HepG2 (cell line): ENCODE measurements around the gene PLPPR2. TPM values are rescaled to one million over a fixed set of nuclear protein-coding genes. Genes with fewer than 3 reads are reported as not detected.

Experiments used
- RXRB ChIP-seq: IDR thresholded peaks from 2 replicates; pipeline ENCODE4 v1.6.1; 2016; ENCODE audit warnings: borderline replicate concordance, missing genetic modification reagents, missing compliant biosample characterization
- ZC3H13 ChIP-seq: sonication (generic); formaldehyde crosslinking; IDR thresholded peaks from 2 replicates; pipeline ENCODE4 v1.8.1; 2023; ENCODE audit warnings: mild to moderate bottlenecking, missing genetic modification reagents, moderate library complexity
- ZMYM3 ChIP-seq: sonication (generic); formaldehyde crosslinking; IDR thresholded peaks from 2 replicates; pipeline ENCODE4 v1.5.1; 2020; ENCODE audit warnings: mild to moderate bottlenecking, missing genetic modification reagents
- ZNF670 ChIP-seq: sonication (generic); formaldehyde crosslinking; IDR thresholded peaks from 2 replicates; pipeline ENCODE4 v1.8.0; 2022; ENCODE audit warnings: mild to moderate bottlenecking, missing genetic modification reagents, borderline replicate concordance
- ZNF879 ChIP-seq: sonication (generic); formaldehyde crosslinking; IDR thresholded peaks from 2 replicates; pipeline ENCODE4 v1.8.1; 2023; ENCODE audit warnings: missing genetic modification reagents
- polyA plus RNA-seq, 8 experiments: library from polyadenylated mRNA; depleted of rRNA in 3 of 8; stranded (reverse) in 7 of 8; unstranded in 1 of 8; fragments of >200 nt; fragmentation: Illumina TruSeq in 4 of 8; extraction: Trizol in 4 of 8; gene quantifications; 2 replicates each; pipeline versions ENCODE4 v1.2.1 to v1.2.3, GENCODE V29; 2011 to 2016; ENCODE audit warnings: low read depth in 4 of 8, missing spikeins in 1 of 8, mixed read lengths in 1 of 8; ENCODE audit not compliant: insufficient read depth in 1 of 8
- total RNA-seq, 5 experiments: library from RNA; depleted of rRNA; stranded (reverse); fragments of >200 nt; fragmentation: Illumina TruSeq; extraction: Trizol; gene quantifications; 2 replicates each; pipeline ENCODE4 v1.2.3, GENCODE V29; 2016; ENCODE audit warnings: low read depth in 1 of 5
- TF ChIP-seq, protein P1 (sequence below): sonication (generic); formaldehyde crosslinking; IDR thresholded peaks from 2 replicates; pipeline ENCODE4 v1.4.0; 2020; ENCODE audit warnings: missing genetic modification reagents, borderline replicate concordance
- TF ChIP-seq, protein P2 (sequence below): sonication (generic); formaldehyde crosslinking; IDR thresholded peaks from 2 replicates; pipeline ENCODE4 v1.8.1; 2022; ENCODE audit warnings: low read depth, mild to moderate bottlenecking, missing genetic modification reagents
- TF ChIP-seq, protein P3 (sequence below): sonication (generic); formaldehyde crosslinking; IDR thresholded peaks from 2 replicates; pipeline ENCODE4 v1.8.1; 2023; ENCODE audit warnings: mild to moderate bottlenecking, moderate library complexity, missing genetic modification reagents
- TF ChIP-seq, protein P4 (sequence below): sonication (generic); formaldehyde crosslinking; IDR thresholded peaks from 2 replicates; pipeline ENCODE4 v1.5.1; 2020; ENCODE audit warnings: mild to moderate bottlenecking, missing genetic modification reagents, moderate library complexity
- TF ChIP-seq, protein P5 (sequence below): sonication (generic); formaldehyde crosslinking; IDR thresholded peaks from 2 replicates; pipeline ENCODE4 v1.8.0; 2022; ENCODE audit warnings: missing genetic modification reagents, mild to moderate bottlenecking, moderate library complexity, borderline replicate concordance
- TF ChIP-seq, protein P6 (sequence below): sonication (generic); formaldehyde crosslinking; IDR thresholded peaks from 2 replicates; pipeline ENCODE4 v1.8.0; 2022; ENCODE audit warnings: mild to moderate bottlenecking, missing genetic modification reagents, borderline replicate concordance
- TF ChIP-seq, protein P7 (sequence below): sonication (generic); formaldehyde crosslinking; IDR thresholded peaks from 2 replicates; pipeline ENCODE4 v1.5.0; 2020; ENCODE audit warnings: mild to moderate bottlenecking, missing genetic modification reagents

Gene PLPPR2
- total and polyA plus RNA-seq, 2 of the 13 experiments (the other 11 are each of a cell fraction or from before 2014, with no cell fraction given), result 1.5 to 2.1 TPM

DNA sequence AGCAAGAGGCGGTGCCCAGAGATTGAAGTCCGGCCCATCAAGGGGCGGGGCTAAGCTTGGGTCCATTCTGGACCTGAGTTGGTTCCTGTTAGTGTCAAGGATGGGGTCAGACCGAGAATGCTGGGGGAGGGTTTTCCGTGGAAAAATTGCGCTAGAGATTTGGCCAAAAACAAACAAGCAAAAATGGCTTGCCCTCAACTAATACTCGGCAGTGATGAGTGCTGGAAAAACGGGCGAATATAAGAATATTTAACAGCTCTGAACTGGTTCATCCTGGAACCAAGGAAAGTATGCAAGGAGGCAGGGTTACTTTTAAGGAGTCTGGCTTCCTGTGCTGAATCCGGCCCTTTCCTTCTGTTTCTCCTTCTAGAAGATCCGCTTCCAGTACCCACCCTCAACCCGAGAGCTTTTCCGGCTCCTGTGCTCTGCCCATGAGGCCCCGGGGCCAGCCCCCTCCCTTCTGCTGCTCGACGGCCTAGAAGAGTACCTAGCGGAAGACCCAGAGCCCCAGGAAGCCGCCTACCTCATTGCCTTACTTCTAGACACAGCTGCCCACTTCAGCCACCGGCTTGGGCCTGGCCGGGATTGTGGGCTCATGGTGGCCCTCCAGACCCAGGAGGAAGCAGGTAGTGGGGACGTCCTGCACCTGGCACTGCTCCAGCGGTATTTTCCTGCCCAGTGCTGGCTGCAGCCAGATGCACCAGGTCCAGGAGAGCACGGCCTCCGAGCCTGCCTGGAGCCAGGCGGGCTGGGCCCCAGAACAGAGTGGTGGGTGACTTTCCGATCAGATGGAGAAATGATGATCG, 20.1 kb downstream of the PLPPR2 start (continued):
- TF ChIP-seq, protein P1, sequence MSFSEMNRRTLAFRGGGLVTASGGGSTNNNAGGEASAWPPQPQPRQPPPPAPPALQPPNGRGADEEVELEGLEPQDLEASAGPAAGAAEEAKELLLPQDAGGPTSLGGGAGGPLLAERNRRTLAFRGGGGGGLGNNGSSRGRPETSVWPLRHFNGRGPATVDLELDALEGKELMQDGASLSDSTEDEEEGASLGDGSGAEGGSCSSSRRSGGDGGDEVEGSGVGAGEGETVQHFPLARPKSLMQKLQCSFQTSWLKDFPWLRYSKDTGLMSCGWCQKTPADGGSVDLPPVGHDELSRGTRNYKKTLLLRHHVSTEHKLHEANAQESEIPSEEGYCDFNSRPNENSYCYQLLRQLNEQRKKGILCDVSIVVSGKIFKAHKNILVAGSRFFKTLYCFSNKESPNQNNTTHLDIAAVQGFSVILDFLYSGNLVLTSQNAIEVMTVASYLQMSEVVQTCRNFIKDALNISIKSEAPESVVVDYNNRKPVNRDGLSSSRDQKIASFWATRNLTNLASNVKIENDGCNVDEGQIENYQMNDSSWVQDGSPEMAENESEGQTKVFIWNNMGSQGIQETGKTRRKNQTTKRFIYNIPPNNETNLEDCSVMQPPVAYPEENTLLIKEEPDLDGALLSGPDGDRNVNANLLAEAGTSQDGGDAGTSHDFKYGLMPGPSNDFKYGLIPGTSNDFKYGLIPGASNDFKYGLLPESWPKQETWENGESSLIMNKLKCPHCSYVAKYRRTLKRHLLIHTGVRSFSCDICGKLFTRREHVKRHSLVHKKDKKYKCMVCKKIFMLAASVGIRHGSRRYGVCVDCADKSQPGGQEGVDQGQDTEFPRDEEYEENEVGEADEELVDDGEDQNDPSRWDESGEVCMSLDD, result no peak
- TF ChIP-seq, protein P2, sequence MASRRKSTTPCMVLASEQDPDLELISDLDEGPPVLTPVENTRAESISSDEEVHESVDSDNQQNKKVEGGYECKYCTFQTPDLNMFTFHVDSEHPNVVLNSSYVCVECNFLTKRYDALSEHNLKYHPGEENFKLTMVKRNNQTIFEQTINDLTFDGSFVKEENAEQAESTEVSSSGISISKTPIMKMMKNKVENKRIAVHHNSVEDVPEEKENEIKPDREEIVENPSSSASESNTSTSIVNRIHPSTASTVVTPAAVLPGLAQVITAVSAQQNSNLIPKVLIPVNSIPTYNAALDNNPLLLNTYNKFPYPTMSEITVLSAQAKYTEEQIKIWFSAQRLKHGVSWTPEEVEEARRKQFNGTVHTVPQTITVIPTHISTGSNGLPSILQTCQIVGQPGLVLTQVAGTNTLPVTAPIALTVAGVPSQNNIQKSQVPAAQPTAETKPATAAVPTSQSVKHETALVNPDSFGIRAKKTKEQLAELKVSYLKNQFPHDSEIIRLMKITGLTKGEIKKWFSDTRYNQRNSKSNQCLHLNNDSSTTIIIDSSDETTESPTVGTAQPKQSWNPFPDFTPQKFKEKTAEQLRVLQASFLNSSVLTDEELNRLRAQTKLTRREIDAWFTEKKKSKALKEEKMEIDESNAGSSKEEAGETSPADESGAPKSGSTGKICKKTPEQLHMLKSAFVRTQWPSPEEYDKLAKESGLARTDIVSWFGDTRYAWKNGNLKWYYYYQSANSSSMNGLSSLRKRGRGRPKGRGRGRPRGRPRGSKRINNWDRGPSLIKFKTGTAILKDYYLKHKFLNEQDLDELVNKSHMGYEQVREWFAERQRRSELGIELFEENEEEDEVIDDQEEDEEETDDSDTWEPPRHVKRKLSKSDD (CRISPR knock-in tag), result no peak
- TF ChIP-seq, protein P3, sequence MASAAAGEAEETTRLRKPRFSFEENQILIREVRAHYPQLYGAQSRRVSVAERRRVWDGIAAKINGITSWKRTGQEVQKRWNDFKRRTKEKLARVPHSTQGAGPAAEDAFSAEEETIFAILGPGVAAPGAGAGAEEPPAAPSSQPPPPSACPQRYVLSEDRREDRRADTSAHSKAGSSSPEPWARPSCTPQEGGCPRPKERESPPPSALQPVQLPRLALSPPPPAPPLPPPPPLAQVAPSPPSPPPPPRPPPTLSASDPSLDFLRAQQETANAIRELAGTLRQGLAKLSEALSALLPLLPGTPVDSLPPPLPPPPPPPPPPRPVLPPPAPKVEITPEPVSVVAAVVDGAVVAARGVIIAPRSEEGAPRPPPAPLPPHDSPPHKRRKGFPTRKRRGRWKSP (CRISPR knock-in tag), result 0 out of 2 replicates have a peak, but pooled peaks have one; percentile 23
- TF ChIP-seq RXRB (CRISPR knock-in tag) (0 out of 2 replicates have a peak, but pooled peaks have one; percentile 8), ZNF670 (no peak), ZNF879 (CRISPR knock-in tag) (no peak; the same call in 1 of the 2 replicates), ZMYM3 (CRISPR knock-in tag) (no peak), ZC3H13 (CRISPR knock-in tag) (no peak)
- TF ChIP-seq, protein P4, sequence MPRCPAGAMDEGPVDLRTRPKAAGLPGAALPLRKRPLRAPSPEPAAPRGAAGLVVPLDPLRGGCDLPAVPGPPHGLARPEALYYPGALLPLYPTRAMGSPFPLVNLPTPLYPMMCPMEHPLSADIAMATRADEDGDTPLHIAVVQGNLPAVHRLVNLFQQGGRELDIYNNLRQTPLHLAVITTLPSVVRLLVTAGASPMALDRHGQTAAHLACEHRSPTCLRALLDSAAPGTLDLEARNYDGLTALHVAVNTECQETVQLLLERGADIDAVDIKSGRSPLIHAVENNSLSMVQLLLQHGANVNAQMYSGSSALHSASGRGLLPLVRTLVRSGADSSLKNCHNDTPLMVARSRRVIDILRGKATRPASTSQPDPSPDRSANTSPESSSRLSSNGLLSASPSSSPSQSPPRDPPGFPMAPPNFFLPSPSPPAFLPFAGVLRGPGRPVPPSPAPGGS (CRISPR knock-in tag), result peak; percentile 36; the same call in 1 of the 2 replicates
- TF ChIP-seq, protein P5, sequence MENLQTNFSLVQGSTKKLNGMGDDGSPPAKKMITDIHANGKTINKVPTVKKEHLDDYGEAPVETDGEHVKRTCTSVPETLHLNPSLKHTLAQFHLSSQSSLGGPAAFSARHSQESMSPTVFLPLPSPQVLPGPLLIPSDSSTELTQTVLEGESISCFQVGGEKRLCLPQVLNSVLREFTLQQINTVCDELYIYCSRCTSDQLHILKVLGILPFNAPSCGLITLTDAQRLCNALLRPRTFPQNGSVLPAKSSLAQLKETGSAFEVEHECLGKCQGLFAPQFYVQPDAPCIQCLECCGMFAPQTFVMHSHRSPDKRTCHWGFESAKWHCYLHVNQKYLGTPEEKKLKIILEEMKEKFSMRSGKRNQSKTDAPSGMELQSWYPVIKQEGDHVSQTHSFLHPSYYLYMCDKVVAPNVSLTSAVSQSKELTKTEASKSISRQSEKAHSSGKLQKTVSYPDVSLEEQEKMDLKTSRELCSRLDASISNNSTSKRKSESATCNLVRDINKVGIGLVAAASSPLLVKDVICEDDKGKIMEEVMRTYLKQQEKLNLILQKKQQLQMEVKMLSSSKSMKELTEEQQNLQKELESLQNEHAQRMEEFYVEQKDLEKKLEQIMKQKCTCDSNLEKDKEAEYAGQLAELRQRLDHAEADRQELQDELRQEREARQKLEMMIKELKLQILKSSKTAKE, result no peak
- TF ChIP-seq, protein P6, sequence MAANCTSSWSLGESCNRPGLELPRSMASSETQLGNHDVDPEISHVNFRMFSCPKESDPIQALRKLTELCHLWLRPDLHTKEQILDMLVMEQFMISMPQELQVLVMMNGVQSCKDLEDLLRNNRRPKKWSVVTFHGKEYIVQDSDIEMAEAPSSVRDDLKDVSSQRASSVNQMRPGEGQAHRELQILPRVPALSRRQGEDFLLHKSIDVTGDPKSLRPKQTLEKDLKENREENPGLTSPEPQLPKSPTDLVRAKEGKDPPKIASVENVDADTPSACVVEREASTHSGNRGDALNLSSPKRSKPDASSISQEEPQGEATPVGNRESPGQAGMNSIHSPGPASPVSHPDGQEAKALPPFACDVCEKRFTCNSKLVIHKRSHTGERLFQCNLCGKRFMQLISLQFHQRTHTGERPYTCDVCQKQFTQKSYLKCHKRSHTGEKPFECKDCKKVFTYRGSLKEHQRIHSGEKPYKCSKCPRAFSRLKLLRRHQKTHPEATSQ (CRISPR knock-in tag), result no peak
- TF ChIP-seq, protein P7, sequence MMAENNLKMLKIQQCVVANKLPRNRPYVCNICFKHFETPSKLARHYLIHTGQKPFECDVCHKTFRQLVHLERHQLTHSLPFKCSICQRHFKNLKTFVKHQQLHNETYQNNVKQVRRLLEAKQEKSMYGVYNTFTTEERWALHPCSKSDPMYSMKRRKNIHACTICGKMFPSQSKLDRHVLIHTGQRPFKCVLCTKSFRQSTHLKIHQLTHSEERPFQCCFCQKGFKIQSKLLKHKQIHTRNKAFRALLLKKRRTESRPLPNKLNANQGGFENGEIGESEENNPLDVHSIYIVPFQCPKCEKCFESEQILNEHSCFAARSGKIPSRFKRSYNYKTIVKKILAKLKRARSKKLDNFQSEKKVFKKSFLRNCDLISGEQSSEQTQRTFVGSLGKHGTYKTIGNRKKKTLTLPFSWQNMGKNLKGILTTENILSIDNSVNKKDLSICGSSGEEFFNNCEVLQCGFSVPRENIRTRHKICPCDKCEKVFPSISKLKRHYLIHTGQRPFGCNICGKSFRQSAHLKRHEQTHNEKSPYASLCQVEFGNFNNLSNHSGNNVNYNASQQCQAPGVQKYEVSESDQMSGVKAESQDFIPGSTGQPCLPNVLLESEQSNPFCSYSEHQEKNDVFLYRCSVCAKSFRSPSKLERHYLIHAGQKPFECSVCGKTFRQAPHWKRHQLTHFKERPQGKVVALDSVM (CRISPR knock-in tag), result no peak
